Fibroblast of skin of left biceps (primary cell): ENCODE measurements around the gene CDH4.
"Not testable (repeated sequence)": the region's sequence is repeated elsewhere in the genome, so short reads cannot be mapped to it uniquely, and the experiment has no call there.

ENCODE experiments used
- DNase-seq, 2 experiments: peaks; one replicate each; pipeline ENCODE4 v3.0.0-alpha.2; 2013; ENCODE audit warnings: low read depth in 2 of 2

The CDH4 gene

GRCh38 chr20:61455508-61456215 lies 203.6 kb downstream of the CDH4 start:
- no peak for DNase-seq

DNA sequence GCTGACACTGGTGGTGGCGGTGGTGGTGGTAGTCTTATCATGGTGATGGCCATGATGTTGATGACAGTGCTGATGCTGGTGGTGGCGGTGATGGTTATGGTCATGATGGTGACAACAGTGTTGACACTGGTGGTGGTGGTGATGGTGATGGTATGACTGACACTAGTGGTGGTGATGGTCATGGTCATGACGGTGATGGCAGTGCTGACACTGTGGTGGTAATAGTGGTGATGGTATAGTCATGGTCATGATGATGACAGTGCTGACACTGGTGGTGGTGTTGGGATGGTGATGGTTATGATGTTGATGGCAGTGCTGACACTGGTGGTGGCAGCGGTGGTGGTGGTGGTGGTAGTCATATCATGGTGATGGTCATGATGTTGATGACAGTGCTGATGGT lies 205.7 kb downstream of the CDH4 start:
- DNase-seq, result no peak

DNA sequence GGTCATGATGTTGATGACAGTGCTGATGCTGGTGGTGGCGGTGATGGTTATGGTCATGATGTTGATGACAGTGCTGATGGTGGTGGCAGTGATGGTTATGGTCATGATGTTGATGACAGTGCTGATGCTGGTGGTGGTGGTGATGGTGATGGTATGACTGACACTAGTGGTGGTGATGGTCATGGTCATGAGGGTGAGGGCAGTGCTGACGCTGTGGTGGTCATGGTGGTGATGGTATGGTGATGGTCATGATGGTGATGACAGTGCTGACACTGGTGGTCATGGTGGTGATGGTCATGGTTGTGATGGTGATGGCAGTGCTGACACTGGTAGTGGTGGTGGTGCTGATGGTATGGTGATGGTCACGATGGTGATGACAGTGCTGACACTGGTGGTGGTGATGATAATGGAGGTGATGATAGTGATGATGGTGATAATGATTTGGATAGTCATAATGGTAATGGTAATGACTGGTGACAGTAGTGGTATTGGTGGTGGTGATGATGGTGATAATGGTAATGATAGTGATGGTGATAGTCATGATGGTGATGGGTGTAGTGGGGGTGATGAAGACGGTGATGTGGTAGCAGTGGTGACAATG lies 206.2 kb downstream of the CDH4 start:
- no peak for DNase-seq

GRCh38 chr20:61459266-61459665 lies 207.2 kb downstream of the CDH4 start:
- DNase-seq, result no peak

- DNase-seq, result no peak
These were observed 207.6 kb downstream of the CDH4 start for GRCh38 chr20:61459705-61460104.

- DNase-seq, result no peak
These were observed 208.4 kb downstream of the CDH4 start for GRCh38 chr20:61460261-61461052.

GRCh38 chr20:61461461-61461860 lies 209.4 kb downstream of the CDH4 start:
- no peak for DNase-seq

- DNase-seq, result no peak
These were observed 212.5 kb downstream of the CDH4 start for GRCh38 chr20:61464307-61465303.

GRCh38 chr20:61475729-61476128 lies 223.7 kb downstream of the CDH4 start:
- no peak for DNase-seq

DNA sequence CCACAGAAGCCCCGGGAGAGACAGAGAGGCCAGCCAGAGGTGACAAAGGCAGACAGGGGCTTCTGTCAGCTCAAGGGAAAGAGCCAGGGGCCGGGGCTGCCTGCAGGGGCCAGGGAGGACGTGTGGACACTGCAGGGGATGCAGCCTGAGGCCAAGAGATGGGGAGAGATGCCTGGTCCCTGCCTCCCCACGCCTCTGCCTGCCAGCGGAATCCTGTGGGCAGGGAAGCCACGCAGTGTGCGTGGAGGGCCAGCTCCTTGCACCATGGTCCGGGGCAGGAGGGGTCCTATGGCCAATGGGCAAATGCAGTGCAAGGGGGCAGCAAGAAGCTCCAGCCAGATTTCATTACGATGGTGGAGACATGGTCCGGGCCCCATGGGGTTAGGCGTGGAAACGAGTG lies 224.9 kb downstream of the CDH4 start:
- no peak for DNase-seq

GRCh38 chr20:61477451-61477861 lies 225.4 kb downstream of the CDH4 start:
- no peak for DNase-seq

DNA sequence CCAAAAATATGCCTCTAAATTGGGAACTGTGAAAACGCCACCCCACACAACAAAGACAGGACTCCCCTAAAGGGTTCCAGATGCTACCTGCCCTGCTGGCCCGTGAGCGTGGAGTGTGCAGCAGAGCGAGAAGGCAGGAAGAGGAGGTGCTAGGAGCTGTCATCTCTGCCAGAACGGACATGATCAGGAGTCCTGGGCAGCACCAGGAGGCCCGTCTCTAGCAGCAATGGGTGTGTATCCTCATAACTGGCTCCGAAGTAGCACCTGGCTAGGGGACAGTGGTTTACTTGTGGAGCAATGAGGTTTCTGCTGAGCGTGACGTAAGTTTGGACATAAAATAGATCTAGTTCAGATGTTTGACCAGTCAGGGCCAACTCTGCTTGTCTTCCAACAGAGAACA lies 226.0 kb downstream of the CDH4 start:
- DNase-seq, result no peak

GRCh38 chr20:61478611-61479305 lies 226.7 kb downstream of the CDH4 start:
- DNase-seq, result no peak

DNA sequence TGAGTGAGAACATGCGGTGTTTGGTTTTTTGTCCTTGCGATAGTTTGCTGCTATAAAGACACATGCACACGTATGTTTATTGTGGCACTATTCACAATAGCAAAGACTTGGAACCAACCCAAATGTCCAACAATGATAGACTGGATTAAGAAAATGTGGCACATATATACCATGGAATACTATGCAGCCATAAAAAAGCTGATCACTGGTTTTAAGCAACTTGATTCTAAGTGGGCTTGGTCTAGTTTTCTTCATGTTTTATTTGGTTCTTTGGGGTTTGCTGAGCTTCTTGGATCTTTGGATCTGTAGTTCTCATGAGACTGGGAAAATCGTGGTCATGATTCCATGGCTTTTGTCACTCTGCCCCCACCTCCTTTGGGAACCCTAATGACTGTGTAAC lies 227.4 kb downstream of the CDH4 start:
- not testable (repeated sequence) for DNase-seq

GRCh38 chr20:61480158-61480825 lies 228.2 kb downstream of the CDH4 start:
- DNase-seq, result no peak

- no peak for DNase-seq
These were observed 230.2 kb downstream of the CDH4 start for GRCh38 chr20:61482056-61482887.

- no peak for DNase-seq
These were observed 230.8 kb downstream of the CDH4 start for GRCh38 chr20:61482901-61483300.

GRCh38 chr20:61483336-61484067 lies 231.4 kb downstream of the CDH4 start:
- DNase-seq, result no peak

DNA sequence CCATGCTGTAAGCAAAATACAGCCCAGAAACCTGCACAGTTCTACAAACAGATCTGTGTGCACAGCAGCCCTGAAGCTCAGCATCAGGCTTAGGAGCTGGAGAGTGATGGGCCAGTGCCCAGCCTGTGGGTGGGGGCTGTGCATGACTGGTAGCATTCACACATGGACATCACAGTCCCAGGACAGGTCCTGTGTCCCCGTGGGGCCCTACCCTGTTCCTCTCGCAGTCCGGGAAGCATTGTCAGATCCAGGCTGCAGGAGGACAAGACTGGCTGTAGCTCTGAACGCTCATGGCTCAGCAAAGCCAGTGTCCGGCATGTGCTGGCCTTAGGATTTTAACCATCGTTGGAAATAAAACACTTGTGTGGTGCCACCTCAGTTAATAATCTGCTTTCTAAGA lies 234.1 kb downstream of the CDH4 start:
- DNase-seq, result no peak
